Heart right ventricle (tissue), 16 donors: Measurements from ENCODE around the gene MORC2. TPM values are rescaled to one million over a fixed set of nuclear protein-coding genes. Genes with fewer than 3 reads are reported as not detected.
A peak's percentile ranks its signal among the peaks of the same experiment; 100 is the strongest.

ENCODE experiments used
- ATAC-seq, 8 donors: fragments of 200-7000 bp; cut with Tn5 transposase; one replicate each; pipeline ENCODE4 v1.9.1; 2020; ENCODE audit warnings: mild to moderate bottlenecking in 8 of 8, moderate library complexity in 8 of 8, moderate number of reproducible peaks in 1 of 8
- DNase-seq, 2 donors: peaks; one replicate each; pipeline ENCODE4 v3.0.0-alpha.2; 2020
- H3K27ac ChIP-seq, 10 donors: fragments of 200-600 bp; sonication (generic) in 2 of 10; one replicate each; pipeline versions ENCODE4 v1.5.0 to v1.8.0; 2020 to 2022; ENCODE audit warnings: mild to moderate bottlenecking in 3 of 10
- H3K27me3 ChIP-seq, 7 donors: fragments of 200-600 bp; one replicate each; pipeline ENCODE4 v1.8.0; 2021 to 2022; ENCODE audit warnings: mild to moderate bottlenecking in 2 of 7
- H3K36me3 ChIP-seq, 9 donors: fragments of 200-600 bp; sonication (generic) in 1 of 9; one replicate each; pipeline versions ENCODE4 v1.5.0 to v1.8.0; 2020 to 2022; ENCODE audit warnings: mild to moderate bottlenecking in 2 of 9
- H3K4me1 ChIP-seq, 9 donors: fragments of 200-600 bp; sonication (generic) in 1 of 9; one replicate each; pipeline versions ENCODE4 v1.5.0 to v1.8.0; 2020 to 2022; ENCODE audit warnings: mild to moderate bottlenecking in 4 of 9
- H3K4me3 ChIP-seq, 10 donors: fragments of 200-600 bp; sonication (generic) in 2 of 10; one replicate each; pipeline versions ENCODE4 v1.5.0 to v1.8.0; 2020 to 2022; ENCODE audit warnings: mild to moderate bottlenecking in 7 of 10, moderate library complexity in 2 of 10
- H3K9me3 ChIP-seq, 11 donors: fragments of 200-600 bp in 10 of 11; sonication (generic) in 2 of 11; one replicate each; pipeline versions ENCODE4 v1.5.0 to v1.8.0; 2013 to 2022; ENCODE audit warnings: mild to moderate bottlenecking in 2 of 11, control low read depth in 1 of 11, moderate library complexity in 1 of 11
- CTCF ChIP-seq, 9 donors: fragments of 200-600 bp; sonication (generic) in 2 of 9; IDR thresholded peaks; one replicate each; pipeline versions ENCODE4 v1.5.0 to v1.8.0; 2021 to 2022; ENCODE audit warnings: antibody characterized with exemption in 9 of 9, mild to moderate bottlenecking in 5 of 9, moderate library complexity in 1 of 9
- WGBS, 2 donors: extraction: QIAGEN DNeasy Blood & Tissue Kit; methylation state at CpG; one replicate each; pipeline ENCODE4 v1.1.7; 2013; ENCODE audit warnings: inconsistent platforms in 1 of 2; 5-methylcytosine and 5-hydroxymethylcytosine counted together
- intact Hi-C, 10 donors: fragments of 100-400 bp; cut with DNase I; formaldehyde crosslinking; loops; one replicate each; pipeline versions ENCODE4 v1.11.1 to v1.14.2; 2022
- polyA plus RNA-seq, 2 donors: library from polyadenylated mRNA; stranded (reverse); fragments of 200-250 nt; gene quantifications; one replicate each; pipeline ENCODE4 v1.2.3, GENCODE V29; 2013
- total RNA-seq, 10 donors: library from RNA; stranded (reverse); fragmentation: NEBNext Ultra II Directional in 3 of 10; extraction: Animal tissue kit (Norgen Biotek cat#: 25700) in 3 of 10; gene quantifications; one replicate each; pipeline versions ENCODE4 v1.2.1 to v1.2.4, GENCODE V29; 2021 to 2023
- donor health status: Arrhythmogenic right ventricular cardiomyopathy.
- donor health status: ischemic (EF 13 %, LVEDD 7.1; RV severe dilation, severe dysfunction).
- donor health status: healthy with polysubstance abuse.
- donor health status: DM: no; HTN: yes; CAD: no.
- donor health status: DM: no; HTN: no; CAD: no.
- donor health status: ischemic (EF 25% LVEDD 6.9; RV normal size, moderate dysfunction).
- donor health status: ischemic (EF 25% LVEDD 5.7; RV mildly dilated, moderate dysfunction).
- donor health status: healthy.
- donor health status: DM: yes; HTN: yes; CAD: no.
- donor health status: Ischemic cardiomyopathy.
- donor health status: ischemic (EF 35%, LVEDD 5.7; RV mildly dilated, moderate dysfunction).
- donor health status: nonischemic (EF 11% LVEDD 7.7; RV severe dilation, severe dysfunction).
- donor health status: DM: yes; HTN: yes; CAD: no.
- donor health status: PGD.
- donor health status: ischemic (EF 29% LVEDD 5.4; RV normal size, mild dysfunction).
- donor health status: nonischemic (EF 23%, LVEDD 6.1; RV moderate dilation, normal function).

Gene MORC2
- total and polyA plus RNA-seq, 12 donors, result 14.1 to 27.8 (median 20.5) TPM

- Histone ChIP-seq H3K4me3 (no peak overlapping the region), H3K9me3 (no peaks in the 10 kb centered on the region), H3K27ac (no peak overlapping the region), H3K36me3 (peaks cover 0 to 2% (median 0%) of the 10 kb centered on the region in 9 donors), H3K27me3 (no peaks in the 10 kb centered on the region), H3K4me1 (peaks cover 2 to 46% (median 26%) of the 10 kb centered on the region in 9 donors)
- intact Hi-C loops, result loop anchor here in 1 of 10 donors (10.0 kb wide), 1 partner anchor 118 kb away; no protein-coding TSS in a partner anchor
- DNase-seq (peak in 1 of 2 donors; percentile 5), ATAC-seq (no peak)
- 95% methylated on average over 3 to 4 of the region's 4 CpGs for WGBS, 2 donors
- TF ChIP-seq CTCF (IDR thresholded peaks at IDR 0.05), result no peak
Measured at GRCh38 chr22:30882974-30883533, 85.5 kb downstream of the MORC2 start.

DNA sequence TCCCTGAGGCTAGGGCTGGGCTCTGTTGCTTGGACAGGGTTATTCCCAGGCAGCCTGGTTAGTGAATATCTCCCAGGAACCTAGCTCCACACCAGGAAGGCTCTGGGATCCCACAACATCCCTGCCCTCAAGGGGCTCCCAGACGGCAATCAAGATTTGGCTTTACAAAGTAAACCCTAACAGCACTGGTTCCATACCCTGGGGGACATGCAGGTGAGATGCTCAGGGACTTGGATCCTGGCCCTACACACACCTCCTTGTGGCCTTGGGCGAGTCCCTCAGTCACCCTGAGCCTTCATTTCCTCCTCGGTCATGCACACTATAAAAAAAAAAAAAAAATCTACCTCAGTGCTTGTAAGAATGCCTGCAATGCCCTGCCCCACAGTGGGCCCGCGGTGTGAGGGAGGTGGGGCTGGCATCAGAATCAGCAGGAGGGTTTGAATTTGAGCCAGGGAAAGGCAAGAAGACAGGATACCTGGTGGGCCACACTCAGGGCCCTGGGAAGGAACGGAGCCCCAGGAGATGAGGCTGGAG is 86.3 kb downstream of the MORC2 start:
- 68% methylated on average over 6 of the region's 6 CpGs for WGBS, 2 donors
- no peak for ATAC-seq

GRCh38 chr22:30881361-30882183 is 87.0 kb downstream of the MORC2 start:
- Histone ChIP-seq H3K9me3 (no peaks in the 10 kb centered on the region), H3K27me3 (no peaks in the 10 kb centered on the region), H3K4me1 (peaks cover 4 to 61% (median 41%) of the 10 kb centered on the region in 9 donors), H3K36me3 (no peaks in the 10 kb centered on the region), H3K4me3 (peak overlapping the region in 2 of 10 donors; percentile 0 to 5), H3K27ac (peak overlapping the region in 7 of 10 donors; percentile 33 to 76 (median 58))
- DNase-seq, result peak; percentile 52 to 53
- intact Hi-C loops, result loop anchor here in 1 of 10 donors (10.0 kb wide), 1 partner anchor 117 kb away; no protein-coding TSS in a partner anchor
- 55 to 61% methylated on average over 14 of the region's 14 CpGs for WGBS, 2 donors
- ATAC-seq, result peak; percentile 27 to 88 (median 69)
- TF ChIP-seq CTCF (IDR thresholded peaks at IDR 0.05), result no peak

More for the DNA sequence above, 86.3 kb downstream of the MORC2 start:
- peak overlapping the region in 1 of 10 donors; percentile 0 for H3K4me3 ChIP-seq
- intact Hi-C loops, result loop anchor here in 1 of 10 donors (10.0 kb wide), 1 partner anchor 117 kb away; no protein-coding TSS in a partner anchor
- DNase-seq, result no peak
- peak overlapping the region in 6 of 10 donors; percentile 33 to 76 (median 62) for H3K27ac ChIP-seq
- peaks cover 2 to 54% (median 34%) of the 10 kb centered on the region in 9 donors for H3K4me1 ChIP-seq
- no peaks in the 10 kb centered on the region for H3K27me3 ChIP-seq
- no peak for TF ChIP-seq CTCF (IDR thresholded peaks at IDR 0.05)
- H3K9me3 ChIP-seq, result no peaks in the 10 kb centered on the region
- no peaks in the 10 kb centered on the region for H3K36me3 ChIP-seq

DNA sequence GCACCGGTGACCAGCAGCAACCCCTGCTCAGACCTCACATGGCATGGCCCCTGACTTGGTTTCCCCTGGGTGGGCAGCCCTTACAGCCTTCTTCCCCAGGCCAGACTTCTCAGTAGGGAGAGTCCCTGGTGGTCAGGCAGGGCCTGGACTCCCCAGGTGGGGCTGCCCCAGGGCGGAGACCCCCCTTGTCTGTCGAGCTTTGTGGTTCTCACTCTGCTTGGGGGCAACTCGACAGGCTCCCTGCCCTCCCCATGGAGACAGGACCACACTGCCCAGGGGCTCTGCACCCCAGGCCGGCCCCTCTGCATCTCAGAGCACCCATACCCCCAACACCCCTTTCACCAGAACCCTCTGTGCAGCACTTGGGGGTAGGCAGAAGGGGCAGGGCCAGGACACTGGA is 87.7 kb downstream of the MORC2 start:
- DNase-seq (peak in 1 of 2 donors; percentile 1), ATAC-seq (no peak)
- no peaks in the 10 kb centered on the region for H3K36me3 ChIP-seq
- H3K9me3 ChIP-seq, result no peaks in the 10 kb centered on the region
- H3K27ac ChIP-seq, result peak overlapping the region in 6 of 10 donors; percentile 33 to 76 (median 56)
- no peak overlapping the region for H3K4me3 ChIP-seq
- TF ChIP-seq CTCF (IDR thresholded peaks at IDR 0.05), result no peak
- intact Hi-C loops, result loop anchor here in 1 of 10 donors (10.0 kb wide), 1 partner anchor 116 kb away; no protein-coding TSS in a partner anchor
- WGBS, 2 donors, result 88 to 90% methylated on average over 5 of the region's 5 CpGs
- no peaks in the 10 kb centered on the region for H3K27me3 ChIP-seq
- H3K4me1 ChIP-seq, result peaks cover 4 to 68% (median 47%) of the 10 kb centered on the region in 9 donors
